DMS114 treated with DMSO at 0.1 percent for 48 hours (cell line): ENCODE results near the gene PNMA8A.
A peak's percentile ranks its signal among the peaks of the same experiment; 100 is the strongest.
"Not testable (repeated sequence)": the region's sequence is repeated elsewhere in the genome, so short reads cannot be mapped to it uniquely, and the experiment has no call there.

Source experiments
- DNase-seq: peaks from one replicate; lab custom pipeline; 2025; ENCODE audit not compliant: unreplicated experiment; lab: John Stamatoyannopoulos, UW

The PNMA8A gene

GRCh38 chr19:46471116-46471733, at the start of gene PNMA8A:
Gene PNMA8A, minus strand, starts transcription at chr19:46471563. Its CDS starts 528 bp downstream, at chr19:46471035.
- DNase-seq, result peak; percentile 34

- no peak for DNase-seq
Measured at GRCh38 chr19:46520616-46521015, 49.3 kb upstream of the PNMA8A start.

GRCh38 chr19:46517471-46517870, 46.1 kb upstream of the PNMA8A start:
- no peak for DNase-seq

GRCh38 chr19:46515879-46516350, 44.6 kb upstream of the PNMA8A start:
- peak; percentile 25 for DNase-seq

GRCh38 chr19:46515290-46515609, 43.9 kb upstream of the PNMA8A start:
- no peak for DNase-seq

- DNase-seq, result no peak
Measured at GRCh38 chr19:46514589-46515289, 43.4 kb upstream of the PNMA8A start.

GRCh38 chr19:46513461-46514236, 42.3 kb upstream of the PNMA8A start:
- DNase-seq, result peak; percentile 37

GRCh38 chr19:46511237-46511636, 39.9 kb upstream of the PNMA8A start:
- no peak for DNase-seq

GRCh38 chr19:46508206-46508605, 36.8 kb upstream of the PNMA8A start:
- DNase-seq, result no peak

GRCh38 chr19:46503848-46504453, 32.6 kb upstream of the PNMA8A start:
- no peak for DNase-seq

GRCh38 chr19:46502891-46503290, 31.5 kb upstream of the PNMA8A start:
- DNase-seq, result no peak

GRCh38 chr19:46499692-46500091, 28.3 kb upstream of the PNMA8A start:
- no peak for DNase-seq

- no peak for DNase-seq
Measured at GRCh38 chr19:46497773-46498172, 26.4 kb upstream of the PNMA8A start.

- DNase-seq, result not testable (repeated sequence)
Measured at GRCh38 chr19:46496886-46497285, 25.5 kb upstream of the PNMA8A start.

- no peak for DNase-seq
Measured at GRCh38 chr19:46496304-46496703, 24.9 kb upstream of the PNMA8A start.

GRCh38 chr19:46495786-46496099, 24.4 kb upstream of the PNMA8A start, which contains the start of gene PNMA8B:
Gene PNMA8B, minus strand, starts transcription at chr19:46495867. Its CDS starts 402 bp downstream, at chr19:46495465.
- peak; percentile 18 for DNase-seq

GRCh38 chr19:46494941-46495785, 23.8 kb upstream of the PNMA8A start:
- no peak for DNase-seq

GRCh38 chr19:46494146-46494940, 23.0 kb upstream of the PNMA8A start:
- no peak for DNase-seq

- DNase-seq, result no peak
Measured at GRCh38 chr19:46493236-46494145, 22.1 kb upstream of the PNMA8A start.
